HCT116 (cell line): ENCODE data around the gene PGBD5. TPM values are rescaled to one million over a fixed set of nuclear protein-coding genes. Genes with fewer than 3 reads are reported as not detected.

Experiments
- ATAC-seq: fragments of 200-7000 bp; cut with Tn5 transposase; 2 replicates; pipeline ENCODE4 v1.9.1; 2020; ENCODE audit warnings: mild to moderate bottlenecking, moderate library complexity
- BruUV-seq: library from RNA; stranded (reverse); fragments of 400-500 nt; replicated peaks from 2 replicates; lab custom pipeline; 2021; lab: Mats Ljungman, UMichigan
- CTCF ChIA-PET: fragments of 300-600 bp; sonication (Branson Sonifier 250); formaldehyde crosslinking; loops from one replicate; lab custom pipeline; 2021; ENCODE audit warnings: antibody characterized with exemption; lab: Charles Lee
- POLR2A ChIA-PET: fragments of 300-600, 350-600 bp; sonication (Branson Sonifier 250); formaldehyde crosslinking; loops from one replicate; lab custom pipeline; 2021; ENCODE audit warnings: antibody characterized with exemption; lab: Charles Lee
- RAD21 ChIA-PET, 2 experiments: fragments of 300-600 bp; sonication (Branson Sonifier 250); formaldehyde crosslinking; loops; one replicate each; lab custom pipeline; 2023; ENCODE audit warnings: low total read pairs in 2 of 2; ENCODE audit not compliant: uncharacterized antibody in 2 of 2, unreplicated experiment in 2 of 2, low non-redundant PET in 1 of 2; lab: Charles Lee
- DNase-seq: peaks from one replicate; pipeline ENCODE4 v3.0.0-alpha.2; 2010; ENCODE audit warnings: low read depth, low spot score
- H2AFZ ChIP-seq: fragments of 200-600 bp; shearing (Covaris generic), sonication (generic); 2 replicates; pipeline ENCODE4 v1.6.1; 2017; ENCODE audit warnings: low read depth, mixed run types, mixed read lengths, antibody characterized with exemption, low read length; ENCODE audit not compliant: poor library complexity, severe bottlenecking
- H3K27ac ChIP-seq: 2 replicates; pipeline ENCODE4 v1.5.1; 2012; ENCODE audit warnings: low read depth, low read length
- H3K27me3 ChIP-seq: fragments of 200-600 bp; sonication (generic); 2 replicates; pipeline ENCODE4 v1.6.1; 2016; ENCODE audit warnings: mixed run types, low read length, mixed read lengths; ENCODE audit not compliant: insufficient read depth
- H3K36me3 ChIP-seq, 2 experiments: fragments of 200-500 bp in 1 of 2; fragments of 200-600 bp in 1 of 2; sonication (Bioruptor generic) in 1 of 2; sonication (generic) in 1 of 2; 2 replicates each; pipeline versions ENCODE4 v1.5.1 to v1.6.1; 2014 to 2016; ENCODE audit warnings: low read length in 2 of 2, inconsistent platforms in 1 of 2, mixed read lengths in 1 of 2, mixed run types in 1 of 2; ENCODE audit not compliant: insufficient read depth in 2 of 2, control insufficient read depth in 1 of 2
- H3K4me1 ChIP-seq, 2 experiments: fragments of 200-600 bp in 1 of 2; sonication (generic) in 1 of 2; 2 replicates each; pipeline versions ENCODE4 v1.5.1 to v1.6.1; 2012 to 2017; ENCODE audit warnings: low read length in 2 of 2, inconsistent platforms in 1 of 2, mild to moderate bottlenecking in 1 of 2, mixed read lengths in 1 of 2, mixed run types in 1 of 2, moderate library complexity in 1 of 2; ENCODE audit not compliant: insufficient read depth in 2 of 2, control insufficient read depth in 1 of 2
- H3K4me2 ChIP-seq: fragments of 200-600 bp; sonication (generic); 2 replicates; pipeline ENCODE4 v1.6.1; 2017; ENCODE audit warnings: mixed run types, low read length, mixed read lengths
- H3K4me3 ChIP-seq, 2 experiments: fragments of 200-600 bp in 1 of 2; sonication (generic) in 1 of 2; replicated peaks in 1 of 2; 2 replicates each; pipeline ENCODE4 v1.5.1; 2011 to 2016; ENCODE audit warnings: low read length in 2 of 2, control low read depth in 1 of 2, low read depth in 1 of 2, mild to moderate bottlenecking in 1 of 2, mixed read lengths in 1 of 2, mixed run types in 1 of 2
- H3K79me2 ChIP-seq: fragments of 200-600 bp; sonication (generic); 2 replicates; pipeline ENCODE4 v1.6.1; 2017; ENCODE audit warnings: mild to moderate bottlenecking, mixed run types, low read length, moderate library complexity, mixed read lengths; ENCODE audit not compliant: insufficient read depth
- H3K9ac ChIP-seq: fragments of 200-600 bp; sonication (generic); 2 replicates; pipeline ENCODE4 v1.6.1; 2016; ENCODE audit warnings: low read length, mixed read lengths
- H3K9me2 ChIP-seq: fragments of 200-600 bp; sonication (generic), shearing (Covaris generic); 2 replicates; pipeline ENCODE4 v1.6.1; 2017; ENCODE audit warnings: mixed run types, mild to moderate bottlenecking, moderate library complexity; ENCODE audit not compliant: insufficient read depth
- H3K9me3 ChIP-seq, 2 experiments: fragments of 200-500 bp in 1 of 2; fragments of 200-600 bp in 1 of 2; sonication (Bioruptor generic) in 1 of 2; sonication (generic) in 1 of 2; 2 replicates each; pipeline ENCODE4 v1.6.1; 2014 to 2017; ENCODE audit warnings: low read length in 2 of 2, mixed read lengths in 2 of 2, inconsistent platforms in 1 of 2, low read depth in 1 of 2, mild to moderate bottlenecking in 1 of 2, mixed run types in 1 of 2, moderate library complexity in 1 of 2; ENCODE audit not compliant: control insufficient read depth in 1 of 2, insufficient read depth in 1 of 2
- H4K20me1 ChIP-seq: fragments of 200-600 bp; sonication (generic), shearing (Covaris generic); 2 replicates; pipeline ENCODE4 v1.6.1; 2017; ENCODE audit warnings: mixed run types, mild to moderate bottlenecking, moderate library complexity; ENCODE audit not compliant: insufficient read depth
- CBX3 ChIP-seq: IDR thresholded peaks from 2 replicates; pipeline ENCODE4 v1.6.1; 2012; ENCODE audit warnings: low read depth
- CEBPB ChIP-seq: IDR thresholded peaks from 2 replicates; pipeline ENCODE4 v1.6.1; 2012; ENCODE audit warnings: low read depth
- EGR1 ChIP-seq: IDR thresholded peaks from 2 replicates; pipeline ENCODE4 v1.6.1; 2012; ENCODE audit warnings: low read depth
- JUND ChIP-seq: IDR thresholded peaks from 2 replicates; pipeline ENCODE4 v1.6.1; 2012
- POLR2A ChIP-seq: IDR thresholded peaks from 2 replicates; pipeline ENCODE4 v1.7.0; 2011; ENCODE audit warnings: borderline replicate concordance; ENCODE audit not compliant: insufficient read depth, insufficient read length; ENCODE audit errors: extremely low read depth
- POLR2AphosphoS5 ChIP-seq: IDR thresholded peaks from 2 replicates; pipeline ENCODE4 v1.6.1; 2011; ENCODE audit warnings: mild to moderate bottlenecking, low read depth, low read length, moderate library complexity
- SIN3A ChIP-seq: IDR thresholded peaks from 2 replicates; pipeline ENCODE4 v1.6.1; 2012; ENCODE audit warnings: low read depth
- SP1 ChIP-seq: IDR thresholded peaks from 2 replicates; pipeline ENCODE4 v1.6.1; 2012; ENCODE audit warnings: low read depth
- YY1 ChIP-seq: IDR thresholded peaks from 2 replicates; pipeline ENCODE4 v1.6.1; 2011; ENCODE audit warnings: low read length, low read depth, moderate library complexity, mild to moderate bottlenecking; ENCODE audit not compliant: insufficient replicate concordance; ENCODE audit errors: extremely low read depth
- ZNF274 ChIP-seq: fragments of 200-500 bp; sonication (Bioruptor generic); IDR thresholded peaks from 2 replicates; pipeline ENCODE4 v1.6.1; 2014; ENCODE audit warnings: mild to moderate bottlenecking, low read depth, low read length, inconsistent platforms
- intact Hi-C: fragments of 100-400 bp; cut with micrococcal nuclease; formaldehyde crosslinking; loops from 2 replicates; pipeline ENCODE4 v1.10.0; 2022
- total RNA-seq: library from RNA; stranded (reverse); gene quantifications from one replicate; pipeline ENCODE4 v1.2.1, GENCODE V29; 2021; ENCODE audit not compliant: unreplicated experiment
- TF ChIP-seq, protein P1 (sequence below): IDR thresholded peaks from 2 replicates; pipeline ENCODE4 v1.6.1; 2011; ENCODE audit warnings: mild to moderate bottlenecking, low read length, moderate library complexity; ENCODE audit not compliant: insufficient replicate concordance; ENCODE audit errors: extremely low read depth
- TF ChIP-seq, protein P2 (sequence below): IDR thresholded peaks from 2 replicates; pipeline ENCODE4 v1.6.1; 2012
- TF ChIP-seq, protein P3 (sequence below): IDR thresholded peaks from 2 replicates; pipeline ENCODE4 v1.6.1; 2012
- TF ChIP-seq, protein P4 (sequence below): IDR thresholded peaks from 2 replicates; pipeline ENCODE4 v1.6.1; 2012; ENCODE audit warnings: low read depth

The PGBD5 gene
- total RNA-seq, 1 experiment from 2014 or later: 0.27 TPM

DNA sequence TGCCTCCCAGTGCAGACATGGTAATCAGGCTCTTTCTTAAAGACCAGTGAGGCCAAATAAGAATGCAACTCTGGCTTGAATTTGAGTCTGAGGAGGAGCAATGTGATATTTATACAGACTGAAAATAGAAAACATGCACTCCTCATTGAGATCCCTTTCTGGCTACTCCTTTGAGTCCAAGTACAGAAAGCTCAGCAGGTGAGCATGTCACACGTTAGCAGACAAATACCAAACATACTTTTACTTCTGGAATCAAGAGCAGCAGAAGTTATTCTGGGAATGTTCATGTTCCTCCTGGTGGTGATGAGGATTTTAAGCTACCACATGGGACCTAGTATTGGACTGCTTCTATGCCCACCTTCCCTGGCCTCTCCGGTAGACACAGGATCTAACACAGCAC lies 48.3 kb downstream of the PGBD5 start:
- no peak for DNase-seq
- ChIA-PET POLR2A (no interaction called here), RAD21 (no interaction called here), CTCF (no interaction called here)
- no peak for ATAC-seq
- Histone ChIP-seq H4K20me1 (no peaks in the 10 kb centered on the region), H3K9me3 (peaks cover 9 to 14% of the 10 kb centered on the region in 2 experiments; a peak in 2 of 4 replicates), H3K4me3 (no peak overlapping the region), H3K27me3 (peaks cover 26% of the 10 kb centered on the region), H3K36me3 (no peaks in the 10 kb centered on the region), H3K9ac (no peak overlapping the region), H3K79me2 (no peaks in the 10 kb centered on the region), H2AFZ (no peak overlapping the region), H3K4me2 (no peak overlapping the region), H3K9me2 (no peaks in the 10 kb centered on the region), H3K27ac (no peak overlapping the region)
- intact Hi-C loops: no loop called here
- no TSS peak for BruUV-seq
- TF ChIP-seq, protein P1, sequence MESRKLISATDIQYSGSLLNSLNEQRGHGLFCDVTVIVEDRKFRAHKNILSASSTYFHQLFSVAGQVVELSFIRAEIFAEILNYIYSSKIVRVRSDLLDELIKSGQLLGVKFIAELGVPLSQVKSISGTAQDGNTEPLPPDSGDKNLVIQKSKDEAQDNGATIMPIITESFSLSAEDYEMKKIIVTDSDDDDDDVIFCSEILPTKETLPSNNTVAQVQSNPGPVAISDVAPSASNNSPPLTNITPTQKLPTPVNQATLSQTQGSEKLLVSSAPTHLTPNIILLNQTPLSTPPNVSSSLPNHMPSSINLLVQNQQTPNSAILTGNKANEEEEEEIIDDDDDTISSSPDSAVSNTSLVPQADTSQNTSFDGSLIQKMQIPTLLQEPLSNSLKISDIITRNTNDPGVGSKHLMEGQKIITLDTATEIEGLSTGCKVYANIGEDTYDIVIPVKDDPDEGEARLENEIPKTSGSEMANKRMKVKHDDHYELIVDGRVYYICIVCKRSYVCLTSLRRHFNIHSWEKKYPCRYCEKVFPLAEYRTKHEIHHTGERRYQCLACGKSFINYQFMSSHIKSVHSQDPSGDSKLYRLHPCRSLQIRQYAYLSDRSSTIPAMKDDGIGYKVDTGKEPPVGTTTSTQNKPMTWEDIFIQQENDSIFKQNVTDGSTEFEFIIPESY: no peak
- TF ChIP-seq POLR2AphosphoS5: no peak
- no peak for TF ChIP-seq EGR1
- TF ChIP-seq, protein P2, sequence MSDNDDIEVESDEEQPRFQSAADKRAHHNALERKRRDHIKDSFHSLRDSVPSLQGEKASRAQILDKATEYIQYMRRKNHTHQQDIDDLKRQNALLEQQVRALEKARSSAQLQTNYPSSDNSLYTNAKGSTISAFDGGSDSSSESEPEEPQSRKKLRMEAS: no peak
- TF ChIP-seq YY1: no peak
- TF ChIP-seq, all 23 proteins: peak for 0
- H3K4me1 ChIP-seq: 0 out of 4 replicates have a peak, but pooled peaks cover 0 to 7% of the 10 kb centered on the region in 2 experiments

DNA sequence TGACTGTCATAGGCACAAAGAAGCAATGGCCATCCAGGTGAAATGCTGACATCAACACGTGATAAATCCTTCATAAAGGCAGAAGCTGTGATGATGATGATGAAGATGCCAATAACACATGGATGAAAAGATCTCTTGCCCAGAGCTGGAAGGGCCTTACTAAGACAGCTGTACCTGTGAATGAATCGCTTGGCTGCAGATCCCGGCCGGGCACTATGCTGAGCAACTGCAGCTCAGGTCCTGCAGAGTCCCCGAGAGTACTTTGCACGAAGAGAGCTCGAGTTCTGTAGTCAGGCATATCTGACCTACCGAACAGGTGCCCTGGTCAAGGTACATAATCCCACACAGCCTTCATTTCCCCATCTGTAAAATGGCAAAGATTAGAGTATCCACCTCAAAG lies 48.8 kb downstream of the PGBD5 start:
- H3K9me2 ChIP-seq: no peaks in the 10 kb centered on the region
- RAD21 ChIA-PET: no interaction called here
- no peaks in the 10 kb centered on the region for H3K79me2 ChIP-seq
- no peaks in the 10 kb centered on the region for H4K20me1 ChIP-seq
- intact Hi-C loops: no loop called here
- POLR2A ChIA-PET: no interaction called here
- no TSS peak for BruUV-seq
- H3K4me3 ChIP-seq: no peak overlapping the region
- H3K27ac ChIP-seq: no peak overlapping the region
- ATAC-seq (no peak), DNase-seq (no peak)
- no peak overlapping the region for H2AFZ ChIP-seq
- CTCF ChIA-PET: no interaction called here
- H3K27me3 ChIP-seq: peaks cover 28% of the 10 kb centered on the region
- no peak overlapping the region for H3K4me2 ChIP-seq
- peaks cover 9 to 14% of the 10 kb centered on the region in 2 experiments; a peak in 2 of 4 replicates for H3K9me3 ChIP-seq
- 0 out of 4 replicates have a peak, but pooled peaks cover 0 to 5% of the 10 kb centered on the region in 2 experiments for H3K4me1 ChIP-seq
- H3K9ac ChIP-seq: no peak overlapping the region
- H3K36me3 ChIP-seq: no peaks in the 10 kb centered on the region
- TF ChIP-seq ZNF274 (no peak), POLR2AphosphoS5 (no peak), POLR2A (no peak), CEBPB (no peak), EGR1 (no peak), SP1 (no peak), SIN3A (no peak), CBX3 (no peak), YY1 (no peak), JUND (no peak)
- TF ChIP-seq, protein P3, sequence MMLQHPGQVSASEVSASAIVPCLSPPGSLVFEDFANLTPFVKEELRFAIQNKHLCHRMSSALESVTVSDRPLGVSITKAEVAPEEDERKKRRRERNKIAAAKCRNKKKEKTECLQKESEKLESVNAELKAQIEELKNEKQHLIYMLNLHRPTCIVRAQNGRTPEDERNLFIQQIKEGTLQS: no peak
- TF ChIP-seq, protein P4, sequence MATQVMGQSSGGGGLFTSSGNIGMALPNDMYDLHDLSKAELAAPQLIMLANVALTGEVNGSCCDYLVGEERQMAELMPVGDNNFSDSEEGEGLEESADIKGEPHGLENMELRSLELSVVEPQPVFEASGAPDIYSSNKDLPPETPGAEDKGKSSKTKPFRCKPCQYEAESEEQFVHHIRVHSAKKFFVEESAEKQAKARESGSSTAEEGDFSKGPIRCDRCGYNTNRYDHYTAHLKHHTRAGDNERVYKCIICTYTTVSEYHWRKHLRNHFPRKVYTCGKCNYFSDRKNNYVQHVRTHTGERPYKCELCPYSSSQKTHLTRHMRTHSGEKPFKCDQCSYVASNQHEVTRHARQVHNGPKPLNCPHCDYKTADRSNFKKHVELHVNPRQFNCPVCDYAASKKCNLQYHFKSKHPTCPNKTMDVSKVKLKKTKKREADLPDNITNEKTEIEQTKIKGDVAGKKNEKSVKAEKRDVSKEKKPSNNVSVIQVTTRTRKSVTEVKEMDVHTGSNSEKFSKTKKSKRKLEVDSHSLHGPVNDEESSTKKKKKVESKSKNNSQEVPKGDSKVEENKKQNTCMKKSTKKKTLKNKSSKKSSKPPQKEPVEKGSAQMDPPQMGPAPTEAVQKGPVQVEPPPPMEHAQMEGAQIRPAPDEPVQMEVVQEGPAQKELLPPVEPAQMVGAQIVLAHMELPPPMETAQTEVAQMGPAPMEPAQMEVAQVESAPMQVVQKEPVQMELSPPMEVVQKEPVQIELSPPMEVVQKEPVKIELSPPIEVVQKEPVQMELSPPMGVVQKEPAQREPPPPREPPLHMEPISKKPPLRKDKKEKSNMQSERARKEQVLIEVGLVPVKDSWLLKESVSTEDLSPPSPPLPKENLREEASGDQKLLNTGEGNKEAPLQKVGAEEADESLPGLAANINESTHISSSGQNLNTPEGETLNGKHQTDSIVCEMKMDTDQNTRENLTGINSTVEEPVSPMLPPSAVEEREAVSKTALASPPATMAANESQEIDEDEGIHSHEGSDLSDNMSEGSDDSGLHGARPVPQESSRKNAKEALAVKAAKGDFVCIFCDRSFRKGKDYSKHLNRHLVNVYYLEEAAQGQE: no peak
- TF ChIP-seq, protein P2: no peak
